D721Med (cell line): ENCODE results near the gene MISP.
"Not testable (repeated sequence)": the region's sequence is repeated elsewhere in the genome, so short reads cannot be mapped to it uniquely, and the experiment has no call there.

ENCODE experiments used
- DNase-seq: peaks from one replicate; pipeline ENCODE4 v3.0.0; 2011; ENCODE audit warnings: low spot score; ENCODE audit not compliant: insufficient read length
- FAIRE-seq: peaks from 2 replicates; lab custom pipeline; 2011; peaks lifted over from hg19 to GRCh38; lab: Jason Lieb, UNC
- TF ChIP-seq, protein P1 (sequence below): IDR thresholded peaks from 2 replicates; pipeline ENCODE4 v1.5.1; 2012; ENCODE audit warnings: mild to moderate bottlenecking, control low read depth; ENCODE audit not compliant: insufficient read depth; ENCODE audit errors: missing control alignments

The MISP gene, protein sequence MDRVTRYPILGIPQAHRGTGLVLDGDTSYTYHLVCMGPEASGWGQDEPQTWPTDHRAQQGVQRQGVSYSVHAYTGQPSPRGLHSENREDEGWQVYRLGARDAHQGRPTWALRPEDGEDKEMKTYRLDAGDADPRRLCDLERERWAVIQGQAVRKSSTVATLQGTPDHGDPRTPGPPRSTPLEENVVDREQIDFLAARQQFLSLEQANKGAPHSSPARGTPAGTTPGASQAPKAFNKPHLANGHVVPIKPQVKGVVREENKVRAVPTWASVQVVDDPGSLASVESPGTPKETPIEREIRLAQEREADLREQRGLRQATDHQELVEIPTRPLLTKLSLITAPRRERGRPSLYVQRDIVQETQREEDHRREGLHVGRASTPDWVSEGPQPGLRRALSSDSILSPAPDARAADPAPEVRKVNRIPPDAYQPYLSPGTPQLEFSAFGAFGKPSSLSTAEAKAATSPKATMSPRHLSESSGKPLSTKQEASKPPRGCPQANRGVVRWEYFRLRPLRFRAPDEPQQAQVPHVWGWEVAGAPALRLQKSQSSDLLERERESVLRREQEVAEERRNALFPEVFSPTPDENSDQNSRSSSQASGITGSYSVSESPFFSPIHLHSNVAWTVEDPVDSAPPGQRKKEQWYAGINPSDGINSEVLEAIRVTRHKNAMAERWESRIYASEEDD

DNA sequence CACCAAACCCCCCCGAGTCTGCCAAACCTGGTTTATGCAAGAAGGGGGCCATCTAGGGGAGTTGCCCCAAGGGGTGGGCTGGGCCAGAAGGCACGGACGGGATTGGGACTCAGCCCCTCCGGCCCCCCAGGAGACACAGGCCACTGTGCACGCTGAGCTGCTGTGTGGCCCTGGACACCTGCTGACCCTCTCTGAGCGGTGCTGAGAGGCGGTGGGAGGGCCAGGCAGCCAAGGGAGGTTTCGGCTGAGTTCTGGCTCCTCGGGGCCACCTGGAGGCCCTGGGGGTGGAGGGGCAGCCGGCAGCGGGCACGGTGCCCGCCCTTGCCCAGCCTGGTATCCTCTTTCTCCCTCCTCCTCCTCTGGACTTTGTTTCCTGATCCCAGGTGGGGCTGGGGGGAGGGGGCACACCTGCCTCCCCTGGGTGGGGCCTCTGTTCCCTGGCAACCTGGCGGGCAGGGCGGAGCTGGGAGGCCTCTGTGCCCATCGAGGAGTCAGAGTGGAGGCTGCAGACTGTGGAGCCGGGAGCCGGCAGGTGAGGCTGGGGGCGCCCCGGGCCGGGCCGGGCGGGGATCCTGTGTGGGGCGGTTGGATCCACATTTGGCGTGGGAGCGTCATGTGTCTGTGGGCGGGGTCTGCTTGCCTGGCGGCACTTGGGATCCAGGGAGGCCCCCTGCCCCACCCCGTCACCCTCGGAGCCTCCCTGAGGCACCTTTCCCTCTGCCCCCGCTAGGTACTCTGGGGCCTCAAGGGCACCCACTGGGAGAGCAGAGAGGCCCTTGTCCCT, at the start of gene MISP:
MISP (plus strand) TSS at position 473 of the 784 bp plus-strand sequence. CDS start 5,835 bp downstream, outside the sequence.
- DNase-seq = no peak
- no peak for FAIRE-seq
- TF ChIP-seq, protein P1, sequence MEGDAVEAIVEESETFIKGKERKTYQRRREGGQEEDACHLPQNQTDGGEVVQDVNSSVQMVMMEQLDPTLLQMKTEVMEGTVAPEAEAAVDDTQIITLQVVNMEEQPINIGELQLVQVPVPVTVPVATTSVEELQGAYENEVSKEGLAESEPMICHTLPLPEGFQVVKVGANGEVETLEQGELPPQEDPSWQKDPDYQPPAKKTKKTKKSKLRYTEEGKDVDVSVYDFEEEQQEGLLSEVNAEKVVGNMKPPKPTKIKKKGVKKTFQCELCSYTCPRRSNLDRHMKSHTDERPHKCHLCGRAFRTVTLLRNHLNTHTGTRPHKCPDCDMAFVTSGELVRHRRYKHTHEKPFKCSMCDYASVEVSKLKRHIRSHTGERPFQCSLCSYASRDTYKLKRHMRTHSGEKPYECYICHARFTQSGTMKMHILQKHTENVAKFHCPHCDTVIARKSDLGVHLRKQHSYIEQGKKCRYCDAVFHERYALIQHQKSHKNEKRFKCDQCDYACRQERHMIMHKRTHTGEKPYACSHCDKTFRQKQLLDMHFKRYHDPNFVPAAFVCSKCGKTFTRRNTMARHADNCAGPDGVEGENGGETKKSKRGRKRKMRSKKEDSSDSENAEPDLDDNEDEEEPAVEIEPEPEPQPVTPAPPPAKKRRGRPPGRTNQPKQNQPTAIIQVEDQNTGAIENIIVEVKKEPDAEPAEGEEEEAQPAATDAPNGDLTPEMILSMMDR = no peak

- DNase-seq = not testable (repeated sequence)
Measured at GRCh38 chr19:702847-703246, 48.1 kb upstream of the MISP start.

DNA sequence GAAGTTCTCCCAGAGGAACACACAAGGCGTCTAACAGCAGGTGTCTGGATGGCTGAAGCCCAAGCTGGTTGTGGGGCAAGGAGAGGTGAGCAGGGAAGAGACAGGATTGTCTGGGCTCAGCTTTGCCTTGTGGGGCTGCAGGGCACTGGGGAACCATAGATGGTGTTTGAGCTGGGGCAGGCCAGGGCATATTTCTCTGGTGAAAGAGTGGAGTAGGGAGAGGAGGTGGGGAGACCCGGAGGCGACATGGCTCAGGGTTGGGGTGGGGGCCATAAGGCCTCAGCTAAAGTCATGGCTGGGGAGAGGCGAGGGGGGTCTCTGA, 47.6 kb upstream of the MISP start:
- DNase-seq (no peak), FAIRE-seq (no peak)
- TF ChIP-seq, protein P1 = no peak

More at GRCh38 chr19:702847-703246, 48.1 kb upstream of the MISP start:
- not testable (repeated sequence) for FAIRE-seq

DNA sequence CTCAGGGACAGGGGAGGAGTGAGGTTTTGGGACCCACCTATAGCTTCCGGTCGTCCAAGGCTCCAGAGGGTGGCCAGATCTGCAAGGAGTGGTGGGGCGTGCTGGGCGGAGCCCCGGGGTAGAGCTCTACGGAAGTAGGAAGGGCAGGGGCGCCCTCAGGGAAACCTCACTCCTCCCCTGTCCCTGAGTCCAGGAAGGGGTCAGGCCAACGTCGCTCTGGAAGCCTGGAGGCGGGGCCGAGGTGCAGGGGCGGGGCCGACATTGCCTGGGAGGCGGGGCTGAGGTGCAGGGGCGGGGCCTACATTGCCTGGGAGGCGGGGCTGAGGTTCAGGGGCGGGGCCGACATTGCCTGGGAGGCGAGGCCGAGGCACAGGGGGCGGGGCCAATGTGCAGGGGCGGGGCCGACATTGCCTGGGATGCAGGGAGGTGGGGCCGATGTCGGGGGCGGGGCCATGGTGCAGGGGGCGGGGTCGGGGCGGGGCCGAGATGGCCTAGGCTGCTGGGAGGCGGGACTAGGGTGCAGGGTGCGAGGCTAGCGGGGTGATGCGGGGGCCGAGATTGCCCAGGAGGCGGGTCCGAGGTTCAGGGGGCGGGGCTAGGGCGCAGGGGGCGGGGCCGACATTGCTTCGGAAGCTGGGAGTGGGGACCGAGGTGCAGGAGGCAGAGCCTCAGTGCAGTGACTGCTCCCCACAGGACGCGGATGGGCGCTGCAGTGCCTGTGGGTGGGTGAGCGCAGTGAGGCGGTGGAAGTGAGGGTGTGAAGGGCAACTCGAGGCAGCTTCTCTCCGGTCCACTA, 47.1 kb upstream of the MISP start:
- no peak for DNase-seq
- TF ChIP-seq, protein P1 = no peak
- no peak for FAIRE-seq

DNA sequence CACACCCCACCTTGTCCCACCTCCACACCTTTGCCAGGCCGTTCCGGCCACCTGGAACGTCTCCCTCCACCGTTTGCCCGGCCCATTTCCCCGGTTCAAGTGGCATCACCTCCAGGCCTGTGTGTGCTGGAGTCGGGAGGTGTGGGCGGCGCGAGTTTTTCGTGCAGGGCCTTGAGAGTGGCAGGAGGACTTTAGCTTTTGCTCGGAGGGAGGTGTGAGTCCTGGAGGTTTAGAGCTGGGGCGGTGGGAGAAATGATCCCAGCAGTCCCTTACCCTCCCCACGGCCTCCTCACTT, 46.5 kb upstream of the MISP start:
- no peak for DNase-seq
- FAIRE-seq = no peak

GRCh38 chr19:708154-709143, 42.5 kb upstream of the MISP start, which contains the start of gene PALM:
PALM (plus strand) TSS chr19:708935; CDS start chr19:709147, 212 bp downstream.
- FAIRE-seq (no peak), DNase-seq (no peak)
- TF ChIP-seq, protein P1 = no peak

More for the DNA sequence above, 46.5 kb upstream of the MISP start:
- TF ChIP-seq, protein P1 = no peak
